SH-SY5Y (cell line): ENCODE data around the gene KBTBD8.

Experiments
- GATA2 ChIP-seq: IDR thresholded peaks from 2 replicates; pipeline ENCODE4 v1.6.1; 2011; ENCODE audit warnings: mild to moderate bottlenecking, low read depth, low read length
- GATA3 ChIP-seq: IDR thresholded peaks from 2 replicates; pipeline ENCODE4 v1.6.1; 2011; ENCODE audit warnings: low read depth, mild to moderate bottlenecking, low read length, moderate library complexity

KBTBD8 gene

GRCh38 chr3:66989241-66989640, 8.9 kb upstream of the KBTBD8 start:
- no peak for TF ChIP-seq GATA3
- no peak for TF ChIP-seq GATA2

GRCh38 chr3:66989860-66990696, 8.0 kb upstream of the KBTBD8 start:
- no peak for TF ChIP-seq GATA3
- TF ChIP-seq GATA2: no peak

GRCh38 chr3:66991459-66991858, 6.6 kb upstream of the KBTBD8 start:
- TF ChIP-seq GATA2 (no peak), GATA3 (no peak)

- no peak for TF ChIP-seq GATA2
- no peak for TF ChIP-seq GATA3
These were observed 5.0 kb upstream of the KBTBD8 start for GRCh38 chr3:66993082-66993481.

- TF ChIP-seq GATA2 (no peak), GATA3 (no peak)
These were observed 3.5 kb upstream of the KBTBD8 start for GRCh38 chr3:66994588-66994987.

- TF ChIP-seq GATA3: no peak
- no peak for TF ChIP-seq GATA2
These were observed 1.4 kb upstream of the KBTBD8 start for GRCh38 chr3:66996696-66997095.

GRCh38 chr3:66997560-66998112, 471 bp upstream of the KBTBD8 start:
- TF ChIP-seq GATA2: no peak
- TF ChIP-seq GATA3: no peak

- no peak for TF ChIP-seq GATA2
- TF ChIP-seq GATA3: no peak
These were observed 763 bp downstream of the KBTBD8 start for GRCh38 chr3:66998904-66999235.

- no peak for TF ChIP-seq GATA2
These were observed 1.9 kb downstream of the KBTBD8 start for GRCh38 chr3:67000009-67000408.

GRCh38 chr3:67001086-67001861, 3.2 kb downstream of the KBTBD8 start:
- no peak for TF ChIP-seq GATA3
- TF ChIP-seq GATA2: no peak

- no peak for TF ChIP-seq GATA2
- no peak for TF ChIP-seq GATA3
These were observed 7.9 kb downstream of the KBTBD8 start for GRCh38 chr3:67005974-67006373.

GRCh38 chr3:67006460-67006859, 8.4 kb downstream of the KBTBD8 start:
- TF ChIP-seq GATA3 (no peak), GATA2 (no peak)

GRCh38 chr3:67008388-67008787, 10.3 kb downstream of the KBTBD8 start:
- TF ChIP-seq GATA2 (no peak), GATA3 (no peak)

GRCh38 chr3:67009716-67010115, 11.6 kb downstream of the KBTBD8 start:
- TF ChIP-seq GATA3 (no peak), GATA2 (no peak)

GRCh38 chr3:67011414-67012131, 13.5 kb downstream of the KBTBD8 start:
- no peak for TF ChIP-seq GATA3
- no peak for TF ChIP-seq GATA2
